Colonic mucosa (tissue), 4 donors: Measurements from ENCODE around the gene LAPTM4A. TPM values are rescaled to one million over a fixed set of nuclear protein-coding genes. Genes with fewer than 3 reads are reported as not detected.

ENCODE experiments used
- DNase-seq: peaks from one replicate; pipeline ENCODE4 v3.0.0-alpha.2; 2020
- H3K27ac ChIP-seq: fragments of 200-600 bp; one replicate; pipeline ENCODE4 v1.8.0; 2021
- H3K27me3 ChIP-seq: fragments of 200-600 bp; one replicate; pipeline ENCODE4 v1.8.0; 2021
- H3K36me3 ChIP-seq: fragments of 200-600 bp; one replicate; pipeline ENCODE4 v1.8.0; 2021
- H3K4me1 ChIP-seq: fragments of 200-600 bp; one replicate; pipeline ENCODE4 v1.8.0; 2021; ENCODE audit warnings: mild to moderate bottlenecking
- H3K4me3 ChIP-seq: fragments of 200-600 bp; one replicate; pipeline ENCODE4 v1.8.0; 2021
- H3K9ac ChIP-seq, 2 donors: one replicate each; pipeline ENCODE4 v1.7.0; 2013; ENCODE audit warnings: control low read depth in 2 of 2, low read depth in 2 of 2, low read length in 2 of 2
- H3K9me3 ChIP-seq: fragments of 200-600 bp; one replicate; pipeline ENCODE4 v1.8.0; 2021
- CTCF ChIP-seq: fragments of 200-600 bp; IDR thresholded peaks from one replicate; pipeline ENCODE4 v1.8.0; 2022; ENCODE audit warnings: antibody characterized with exemption, mild to moderate bottlenecking
- intact Hi-C: fragments of 100-400 bp; cut with DNase I; formaldehyde crosslinking; loops from one replicate; pipeline ENCODE4 v1.14.1; 2022
- total RNA-seq, 2 donors: library from RNA; stranded (reverse); fragmentation: NEBNext Ultra II Directional in 1 of 2; extraction: Animal tissue kit (Norgen Biotek cat#: 25700) in 1 of 2; gene quantifications; one replicate each; pipeline ENCODE4 v1.2.1, GENCODE V29; 2021
- donor health status: healthy.
- donor health status: DM: no; HTN: no; CAD: no.
- donor health status: DM: no; HTN: no; CAD: no.

LAPTM4A gene
- total RNA-seq, 2 donors from 2014 or later: 158 to 190 TPM

- no peak overlapping the region for H3K4me3 ChIP-seq
- no peak for DNase-seq
- TF ChIP-seq CTCF: no peak
- intact Hi-C loops: no loop called here
- no peak overlapping the region for H3K9ac ChIP-seq
- peaks cover 7% of the 10 kb centered on the region for H3K36me3 ChIP-seq
- no peaks in the 10 kb centered on the region for H3K27me3 ChIP-seq
- H3K4me1 ChIP-seq: peaks cover 5% of the 10 kb centered on the region
- no peak overlapping the region for H3K27ac ChIP-seq
- no peaks in the 10 kb centered on the region for H3K9me3 ChIP-seq
These were observed 13.8 kb downstream of the LAPTM4A start for GRCh38 chr2:20037660-20038059.

GRCh38 chr2:20035955-20036666, 15.3 kb downstream of the LAPTM4A start:
- no peak overlapping the region for H3K4me3 ChIP-seq
- DNase-seq: no peak

GRCh38 chr2:20034821-20035220, 16.6 kb downstream of the LAPTM4A start:
- Histone ChIP-seq H3K4me1 (no peaks in the 10 kb centered on the region), H3K36me3 (peaks cover 7% of the 10 kb centered on the region), H3K9ac (no peak overlapping the region), H3K9me3 (no peaks in the 10 kb centered on the region), H3K27ac (no peak overlapping the region), H3K27me3 (no peaks in the 10 kb centered on the region), H3K4me3 (no peak overlapping the region)
- intact Hi-C loops: no loop called here
- DNase-seq: no peak
- no peak for TF ChIP-seq CTCF

More at GRCh38 chr2:20035955-20036666, 15.3 kb downstream of the LAPTM4A start:
- Histone ChIP-seq H3K4me1 (no peaks in the 10 kb centered on the region), H3K27ac (peak overlapping the region; percentile 49), H3K27me3 (no peaks in the 10 kb centered on the region), H3K9ac (no peak overlapping the region), H3K9me3 (no peaks in the 10 kb centered on the region), H3K36me3 (peaks cover 7% of the 10 kb centered on the region)
- no peak for TF ChIP-seq CTCF
- intact Hi-C loops: no loop called here

- Histone ChIP-seq H3K27ac (no peak overlapping the region), H3K4me3 (no peak overlapping the region), H3K9me3 (no peaks in the 10 kb centered on the region), H3K4me1 (no peaks in the 10 kb centered on the region), H3K9ac (no peak overlapping the region), H3K36me3 (peaks cover 4% of the 10 kb centered on the region), H3K27me3 (no peaks in the 10 kb centered on the region)
- intact Hi-C loops: no loop called here
- no peak for DNase-seq
- no peak for TF ChIP-seq CTCF
These were observed 17.2 kb downstream of the LAPTM4A start for GRCh38 chr2:20034218-20034617.

- H3K4me3 ChIP-seq: no peak overlapping the region
- H3K27me3 ChIP-seq: no peaks in the 10 kb centered on the region
- H3K36me3 ChIP-seq: no peaks in the 10 kb centered on the region
- no peak overlapping the region for H3K9ac ChIP-seq
- H3K4me1 ChIP-seq: no peaks in the 10 kb centered on the region
- H3K9me3 ChIP-seq: no peaks in the 10 kb centered on the region
- TF ChIP-seq CTCF: no peak
- H3K27ac ChIP-seq: no peak overlapping the region
- DNase-seq: no peak
- intact Hi-C loops: no loop called here
These were observed 18.1 kb downstream of the LAPTM4A start for GRCh38 chr2:20033322-20033721.
